NCI-H1694 treated with DMSO at 0.1 percent for 48 hours (cell line): Measurements from ENCODE around the gene CLDN5.

Experiments
- DNase-seq: peaks from one replicate; lab custom pipeline; 2025; lab: John Stamatoyannopoulos, UW

The CLDN5 gene

GRCh38 chr22:19504900-19505734, 19.1 kb downstream of the CLDN5 start:
- no peak for DNase-seq

GRCh38 chr22:19503869-19504268, 20.3 kb downstream of the CLDN5 start:
- no peak for DNase-seq

GRCh38 chr22:19503367-19503766, 20.8 kb downstream of the CLDN5 start:
- DNase-seq = no peak

- no peak for DNase-seq
These were observed 22.2 kb downstream of the CLDN5 start for GRCh38 chr22:19501897-19502447.

GRCh38 chr22:19499880-19500242, 24.3 kb downstream of the CLDN5 start:
- no peak for DNase-seq

- DNase-seq = no peak
These were observed 24.9 kb downstream of the CLDN5 start for GRCh38 chr22:19499236-19499879.

GRCh38 chr22:19498866-19499190, 25.4 kb downstream of the CLDN5 start:
- DNase-seq = no peak

GRCh38 chr22:19498154-19498865, 25.9 kb downstream of the CLDN5 start:
- no peak for DNase-seq

- DNase-seq = no peak
These were observed 27.0 kb downstream of the CLDN5 start for GRCh38 chr22:19497245-19497644.

GRCh38 chr22:19496324-19496630, 27.9 kb downstream of the CLDN5 start:
- no peak for DNase-seq

- DNase-seq = peak; percentile 18
These were observed 28.5 kb downstream of the CLDN5 start for GRCh38 chr22:19495562-19496323.

- no peak for DNase-seq
These were observed 29.5 kb downstream of the CLDN5 start for GRCh38 chr22:19494676-19495173.

GRCh38 chr22:19494001-19494560, 30.1 kb downstream of the CLDN5 start:
- no peak for DNase-seq

- no peak for DNase-seq
These were observed 31.6 kb downstream of the CLDN5 start for GRCh38 chr22:19492504-19493174.

GRCh38 chr22:19490628-19491230, 33.5 kb downstream of the CLDN5 start:
- no peak for DNase-seq

GRCh38 chr22:19488884-19489843, 35.0 kb downstream of the CLDN5 start:
- no peak for DNase-seq

- no peak for DNase-seq
These were observed 35.9 kb downstream of the CLDN5 start for GRCh38 chr22:19488285-19488684.

GRCh38 chr22:19483481-19484244, 40.5 kb downstream of the CLDN5 start:
- DNase-seq = no peak

GRCh38 chr22:19482297-19482696, 41.9 kb downstream of the CLDN5 start:
- no peak for DNase-seq
